Measurements from ENCODE around the gene USP6. TPM values are rescaled to one million over a fixed set of nuclear protein-coding genes. Genes with fewer than 3 reads are reported as not detected.
"Not testable (repeated sequence)": the region's sequence is repeated elsewhere in the genome, so short reads cannot be mapped to it uniquely, and the experiment has no call there.

The USP6 gene
- total and polyA plus RNA-seq, 10 of the 15 experiments (the other 5 are each of a cell fraction or from before 2014, with no cell fraction given), result under 0.01 to 0.39 (median 0.10) TPM; not detected in 2

- FAIRE-seq; intact Hi-C loops (cut with micrococcal nuclease; ENCODE audit: unreplicated experiment); H3K27ac ChIP-seq (ENCODE audit: control insufficient read depth, insufficient read depth); H3K36me3 ChIP-seq (ENCODE audit: control insufficient read depth in 2 of 2, insufficient read depth in 2 of 2, low read length in 1 of 2); H3K4me2 ChIP-seq (ENCODE audit: control insufficient read depth, insufficient read depth); DNase-seq (ENCODE audit: low read depth, low spot score); H3K27me3 ChIP-seq (replicated peaks in 1 of 2; ENCODE audit: control insufficient read depth in 2 of 2, insufficient read depth in 2 of 2, low read length in 1 of 2); RAD21 ChIA-PET (ENCODE audit: unreplicated experiment); H3K4me3 ChIP-seq; H2AFZ ChIP-seq (ENCODE audit: control insufficient read depth, low read depth, low read length); BruUV-seq (replicated peaks); H3K4me1 ChIP-seq (ENCODE audit: control insufficient read depth, insufficient read depth, low read length); H3K79me2 ChIP-seq (ENCODE audit: control insufficient read depth, insufficient read depth, low read length); CTCF ChIA-PET; POLR2A ChIA-PET; ATAC-seq; H3K9ac ChIP-seq (ENCODE audit: control insufficient read depth, insufficient read depth, low read length); in situ Hi-C loops (cut with MboI); SMC1A ChIA-PET (ENCODE audit: uncharacterized antibody, unreplicated experiment); H4K20me1 ChIP-seq (ENCODE audit: control insufficient read depth, insufficient read depth); H3K9me3 ChIP-seq (replicated peaks; ENCODE audit: control insufficient read depth, insufficient read depth, low read length): not testable (repeated sequence)
- 0% methylated on average over 1 of the region's 1 CpG for WGBS (ENCODE audit: insufficient coverage, insufficient replicate concordance, low lambda C conversion rate, missing lambda C conversion rate)
Measured at GRCh38 chr17:5146122-5146521, 30.3 kb downstream of the USP6 start.

DNA sequence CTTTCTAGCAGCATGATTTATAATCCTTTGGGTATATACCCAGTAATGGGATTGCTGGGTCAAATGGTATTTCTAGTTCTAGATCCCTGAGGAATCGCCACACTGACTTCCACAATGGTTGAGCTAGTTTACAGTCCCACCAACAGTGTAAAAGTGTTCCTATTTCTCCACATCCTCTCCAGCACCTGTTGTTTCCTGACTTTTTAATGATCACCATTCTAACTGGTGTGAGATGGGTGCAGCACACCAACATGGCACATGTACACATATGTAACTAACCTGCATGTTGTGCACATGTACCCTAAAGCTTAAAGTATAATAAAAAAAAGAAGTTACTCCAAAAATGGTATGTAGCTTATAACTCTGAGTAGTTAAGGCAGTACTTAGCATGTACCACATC, 44.9 kb downstream of the USP6 start:
- DNase-seq (ENCODE audit: low read depth, low spot score); BruUV-seq (replicated peaks); RAD21 ChIA-PET (ENCODE audit: unreplicated experiment); H3K27ac ChIP-seq (ENCODE audit: control insufficient read depth, insufficient read depth); H4K20me1 ChIP-seq (ENCODE audit: control insufficient read depth, insufficient read depth); in situ Hi-C loops (cut with MboI); H3K4me2 ChIP-seq (ENCODE audit: control insufficient read depth, insufficient read depth); H3K4me3 ChIP-seq; H2AFZ ChIP-seq (ENCODE audit: control insufficient read depth, low read depth, low read length); H3K9me3 ChIP-seq (replicated peaks; ENCODE audit: control insufficient read depth, insufficient read depth, low read length); H3K9ac ChIP-seq (ENCODE audit: control insufficient read depth, insufficient read depth, low read length); ATAC-seq; intact Hi-C loops (cut with micrococcal nuclease; ENCODE audit: unreplicated experiment); FAIRE-seq; H3K4me1 ChIP-seq (ENCODE audit: control insufficient read depth, insufficient read depth, low read length); H3K36me3 ChIP-seq (ENCODE audit: control insufficient read depth in 2 of 2, insufficient read depth in 2 of 2, low read length in 1 of 2); POLR2A ChIA-PET; H3K27me3 ChIP-seq (replicated peaks in 1 of 2; ENCODE audit: control insufficient read depth in 2 of 2, insufficient read depth in 2 of 2, low read length in 1 of 2); H3K79me2 ChIP-seq (ENCODE audit: control insufficient read depth, insufficient read depth, low read length): not testable (repeated sequence)
- 83% methylated on average over 1 of the region's 1 CpG for WGBS (ENCODE audit: insufficient coverage, insufficient replicate concordance, low lambda C conversion rate, missing lambda C conversion rate)
- ChIA-PET SMC1A (ENCODE audit: uncharacterized antibody, unreplicated experiment) (interaction anchor here (1.0 to 1.4 kb wide), 3 partner anchors 12 to 46 kb away, joined by 3 read pairs; no protein-coding TSS in a partner anchor), CTCF (interaction anchor here (0.9 kb wide), 1 partner anchor 211 kb away, joined by 3 read pairs; no protein-coding TSS in a partner anchor)

All from GM12878 (cell line).